Thyroid gland (tissue), 4 donors: ENCODE data around the gene ITGB2.

Source experiments
- POLR2A ChIP-seq, 2 donors: fragments of 450-650 bp; IDR thresholded peaks; one replicate each; pipeline ENCODE4 v1.6.1; 2017; ENCODE audit warnings: antibody characterized with exemption in 2 of 2, mild to moderate bottlenecking in 2 of 2, moderate library complexity in 1 of 2
- TF ChIP-seq, protein P1 (sequence below), 6 experiments: fragments of 200-600 bp in 3 of 6; fragments of 450-650 bp in 3 of 6; sonication (generic) in 3 of 6; IDR thresholded peaks; one replicate each; pipeline ENCODE4 v1.5.1; 2016 to 2019; ENCODE audit warnings: antibody characterized with exemption in 6 of 6, mild to moderate bottlenecking in 2 of 6, inconsistent platforms in 1 of 6, moderate library complexity in 1 of 6

DNA sequence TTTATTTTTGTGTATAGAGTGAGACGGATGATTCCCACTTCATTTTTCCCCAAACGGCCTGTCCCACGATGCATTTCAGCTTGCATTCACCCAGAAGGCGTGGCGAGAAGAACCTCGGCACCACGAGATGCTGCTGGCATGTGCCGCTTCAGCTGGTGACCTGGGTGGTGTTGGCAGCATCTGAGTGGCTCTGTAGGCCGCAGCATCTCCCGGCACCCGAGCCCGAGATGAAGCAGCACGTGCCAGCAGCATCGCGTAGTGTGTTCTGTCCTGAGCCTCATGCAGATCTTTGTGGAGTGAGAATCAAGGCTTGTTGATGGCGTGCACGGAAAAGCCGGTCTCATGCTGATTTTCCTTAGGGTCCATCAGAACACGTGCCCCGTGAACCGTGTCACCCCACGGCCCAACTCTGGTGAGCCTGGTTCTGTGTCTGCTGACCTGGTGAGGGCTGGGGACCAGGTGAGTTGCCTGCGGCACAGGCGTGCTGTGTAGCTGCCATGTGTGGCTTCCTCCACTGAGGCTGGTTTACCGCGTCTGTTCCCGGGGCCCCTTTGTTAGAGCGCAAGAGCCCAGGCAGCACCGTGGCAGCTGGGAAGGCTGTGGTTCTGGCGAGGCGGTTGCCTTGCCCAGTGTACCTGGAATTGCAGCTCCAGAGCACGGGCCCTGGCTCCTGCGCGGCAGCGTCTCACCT is 35.8 kb upstream of the ITGB2 start:
- no peak for TF ChIP-seq POLR2A (IDR thresholded peaks at IDR 0.05)
- TF ChIP-seq, protein P1, sequence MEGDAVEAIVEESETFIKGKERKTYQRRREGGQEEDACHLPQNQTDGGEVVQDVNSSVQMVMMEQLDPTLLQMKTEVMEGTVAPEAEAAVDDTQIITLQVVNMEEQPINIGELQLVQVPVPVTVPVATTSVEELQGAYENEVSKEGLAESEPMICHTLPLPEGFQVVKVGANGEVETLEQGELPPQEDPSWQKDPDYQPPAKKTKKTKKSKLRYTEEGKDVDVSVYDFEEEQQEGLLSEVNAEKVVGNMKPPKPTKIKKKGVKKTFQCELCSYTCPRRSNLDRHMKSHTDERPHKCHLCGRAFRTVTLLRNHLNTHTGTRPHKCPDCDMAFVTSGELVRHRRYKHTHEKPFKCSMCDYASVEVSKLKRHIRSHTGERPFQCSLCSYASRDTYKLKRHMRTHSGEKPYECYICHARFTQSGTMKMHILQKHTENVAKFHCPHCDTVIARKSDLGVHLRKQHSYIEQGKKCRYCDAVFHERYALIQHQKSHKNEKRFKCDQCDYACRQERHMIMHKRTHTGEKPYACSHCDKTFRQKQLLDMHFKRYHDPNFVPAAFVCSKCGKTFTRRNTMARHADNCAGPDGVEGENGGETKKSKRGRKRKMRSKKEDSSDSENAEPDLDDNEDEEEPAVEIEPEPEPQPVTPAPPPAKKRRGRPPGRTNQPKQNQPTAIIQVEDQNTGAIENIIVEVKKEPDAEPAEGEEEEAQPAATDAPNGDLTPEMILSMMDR (IDR thresholded peaks at IDR 0.05): no peak
